GM13976 (cell line): ENCODE results near the gene LRMDA.

Source experiments
- DNase-seq: peaks from one replicate; pipeline ENCODE4 v3.0.0; 2012; ENCODE audit warnings: low spot score
- in situ Hi-C: fragments of 300-500 bp; cut with MboI; formaldehyde crosslinking; loops from one replicate; pipeline ENCODE4 v1.12.0; 2022; ENCODE audit warnings: low sequenced_read_pairs, mixed read lengths, inconsistent platforms; ENCODE audit not compliant: unreplicated experiment
- TF ChIP-seq, protein P1 (sequence below): IDR thresholded peaks from 2 replicates; pipeline ENCODE4 v1.5.1; 2012; ENCODE audit warnings: borderline replicate concordance, mild to moderate bottlenecking; ENCODE audit not compliant: insufficient read depth; ENCODE audit errors: extremely low read depth, missing control alignments, control extremely low read depth

The LRMDA gene

DNA sequence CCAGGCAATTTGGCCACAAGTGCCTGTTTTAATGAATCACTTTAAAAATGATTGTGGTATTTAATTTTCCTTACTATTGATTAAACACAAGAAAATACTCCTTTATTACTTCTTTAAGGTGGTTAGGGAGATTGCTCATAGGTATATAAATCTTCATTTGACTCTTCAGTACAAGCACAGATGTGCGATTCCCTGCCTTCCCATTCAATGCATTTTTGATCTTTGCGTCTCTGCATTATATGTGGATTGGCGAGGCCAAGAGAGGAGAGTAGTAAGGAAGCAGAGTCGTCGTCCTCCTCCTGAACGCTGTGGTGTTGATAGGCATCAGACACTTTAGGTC is 683.7 kb downstream of the LRMDA start:
- in situ Hi-C loops = no loop called here
- DNase-seq = no peak
- TF ChIP-seq, protein P1, sequence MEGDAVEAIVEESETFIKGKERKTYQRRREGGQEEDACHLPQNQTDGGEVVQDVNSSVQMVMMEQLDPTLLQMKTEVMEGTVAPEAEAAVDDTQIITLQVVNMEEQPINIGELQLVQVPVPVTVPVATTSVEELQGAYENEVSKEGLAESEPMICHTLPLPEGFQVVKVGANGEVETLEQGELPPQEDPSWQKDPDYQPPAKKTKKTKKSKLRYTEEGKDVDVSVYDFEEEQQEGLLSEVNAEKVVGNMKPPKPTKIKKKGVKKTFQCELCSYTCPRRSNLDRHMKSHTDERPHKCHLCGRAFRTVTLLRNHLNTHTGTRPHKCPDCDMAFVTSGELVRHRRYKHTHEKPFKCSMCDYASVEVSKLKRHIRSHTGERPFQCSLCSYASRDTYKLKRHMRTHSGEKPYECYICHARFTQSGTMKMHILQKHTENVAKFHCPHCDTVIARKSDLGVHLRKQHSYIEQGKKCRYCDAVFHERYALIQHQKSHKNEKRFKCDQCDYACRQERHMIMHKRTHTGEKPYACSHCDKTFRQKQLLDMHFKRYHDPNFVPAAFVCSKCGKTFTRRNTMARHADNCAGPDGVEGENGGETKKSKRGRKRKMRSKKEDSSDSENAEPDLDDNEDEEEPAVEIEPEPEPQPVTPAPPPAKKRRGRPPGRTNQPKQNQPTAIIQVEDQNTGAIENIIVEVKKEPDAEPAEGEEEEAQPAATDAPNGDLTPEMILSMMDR = no peak

DNA sequence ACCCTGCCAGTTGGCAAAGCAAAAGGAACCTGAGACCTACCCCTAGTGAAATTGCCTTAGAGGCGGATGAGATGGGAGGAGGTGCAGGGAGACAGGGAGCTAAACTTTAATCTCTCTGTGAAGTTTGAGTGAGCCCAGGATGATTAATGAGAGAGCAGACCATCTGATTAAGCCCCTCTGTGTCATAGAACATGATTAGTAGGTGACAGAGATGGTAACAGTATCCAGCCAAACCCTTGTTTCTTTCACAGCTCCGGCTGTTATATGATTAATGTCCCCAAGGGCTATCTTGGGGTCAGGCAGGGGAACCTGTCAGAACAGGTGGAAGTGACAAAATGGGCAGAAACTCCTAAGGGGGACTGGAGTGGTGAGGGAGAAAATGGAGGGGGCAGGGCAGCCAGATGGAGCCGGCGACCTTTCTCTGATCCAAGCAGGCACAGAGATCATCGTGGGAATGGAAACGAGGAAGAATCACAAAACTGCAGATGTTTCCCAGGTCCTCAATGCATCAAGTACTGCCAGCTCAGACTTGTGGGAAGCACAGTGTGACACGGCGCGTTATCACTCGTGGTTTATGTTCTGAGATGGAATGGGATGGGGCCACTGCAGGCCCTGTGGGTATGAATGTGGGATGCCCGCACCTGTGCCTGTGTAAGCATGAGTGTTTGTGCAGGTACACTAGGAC is 684.2 kb downstream of the LRMDA start:
- TF ChIP-seq, protein P1 = no peak
- in situ Hi-C loops = no loop called here
- DNase-seq = no peak

DNA sequence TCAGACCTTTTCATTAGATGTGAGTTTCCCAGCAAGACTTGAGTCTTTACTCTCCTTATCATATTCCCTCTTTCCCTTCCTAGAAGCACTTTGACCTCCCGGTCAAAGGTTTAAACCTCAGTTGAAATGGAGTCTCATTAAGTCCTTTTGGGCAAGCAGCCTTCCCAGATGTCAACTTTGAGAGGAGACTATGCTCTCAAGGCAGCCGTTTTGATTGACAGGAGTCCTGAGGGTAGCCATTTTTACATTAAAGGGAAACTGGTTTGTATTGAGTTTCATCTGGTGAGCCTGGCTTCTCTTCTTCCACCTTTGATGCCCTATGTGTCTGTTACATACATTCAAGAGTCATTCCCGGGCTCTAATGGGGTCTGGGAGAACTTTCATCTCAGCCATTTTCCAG is 685.1 kb downstream of the LRMDA start:
- DNase-seq = no peak
- TF ChIP-seq, protein P1 = no peak
- in situ Hi-C loops = no loop called here

DNA sequence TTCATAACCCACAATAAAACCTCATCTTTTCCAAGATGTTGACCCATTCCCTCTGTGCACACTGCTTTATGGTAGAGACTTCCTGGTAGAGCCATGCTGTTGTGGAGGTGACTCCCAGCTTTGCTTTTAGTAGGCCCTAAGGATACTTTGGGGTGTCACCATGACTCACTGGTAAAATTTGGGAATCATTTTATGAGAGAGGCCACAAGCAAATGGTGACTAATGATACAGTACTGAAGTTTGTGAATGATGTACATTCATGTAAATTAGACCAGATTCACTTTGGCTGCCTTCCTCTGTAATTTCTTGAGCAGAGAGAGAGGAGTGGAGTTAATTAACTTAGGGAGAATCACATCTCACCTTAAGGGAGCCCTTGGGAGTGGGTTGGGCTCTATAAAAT is 686.5 kb downstream of the LRMDA start:
- TF ChIP-seq, protein P1 = no peak
- in situ Hi-C loops = no loop called here
- DNase-seq = no peak

DNA sequence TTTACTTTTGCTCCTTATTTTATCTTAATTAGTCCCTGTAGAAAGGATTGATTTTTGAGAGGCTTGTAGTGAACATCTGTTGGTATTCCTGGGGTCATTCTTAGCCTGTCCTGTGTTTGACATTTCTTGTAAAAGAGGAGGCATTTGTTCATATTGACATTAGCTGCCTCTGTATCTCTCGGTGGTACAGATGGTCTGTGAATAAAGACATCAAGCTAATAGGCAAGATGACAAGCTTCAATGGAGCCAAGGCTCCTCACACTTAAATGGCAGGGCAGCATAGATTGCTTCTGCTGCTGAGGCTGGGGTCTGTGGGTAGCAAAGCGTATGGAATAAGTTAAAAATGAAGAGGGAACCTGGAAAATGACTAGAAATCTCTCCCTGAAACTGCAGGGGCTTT is 687.6 kb downstream of the LRMDA start:
- TF ChIP-seq, protein P1 = no peak
- DNase-seq = no peak
- in situ Hi-C loops = no loop called here

DNA sequence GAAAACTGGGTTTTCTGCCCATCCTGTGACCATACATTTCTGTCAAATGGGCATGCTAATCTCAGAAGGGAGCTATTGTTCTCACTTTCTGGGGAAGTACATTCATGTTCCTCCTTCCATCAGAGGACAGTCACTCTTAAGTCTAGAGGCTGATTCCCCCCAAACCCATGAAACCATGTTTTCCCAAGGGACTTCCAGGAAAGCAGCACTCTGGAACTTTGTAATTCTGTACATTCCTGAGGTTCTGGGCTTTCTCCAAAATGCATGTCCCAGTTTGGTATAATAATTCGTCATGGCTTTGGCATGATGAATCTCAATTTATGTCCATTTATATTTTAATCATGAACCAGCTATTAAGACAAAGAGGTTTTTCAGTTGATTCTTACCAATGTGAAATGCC is 688.1 kb downstream of the LRMDA start:
- in situ Hi-C loops = no loop called here
- DNase-seq = no peak
- TF ChIP-seq, protein P1 = no peak
